ENCODE data around the gene ATP5PD.
"Not testable (repeated sequence)": the region's sequence is repeated elsewhere in the genome, so short reads cannot be mapped to it uniquely, and the experiment has no call there.

ATP5PD gene

DNA sequence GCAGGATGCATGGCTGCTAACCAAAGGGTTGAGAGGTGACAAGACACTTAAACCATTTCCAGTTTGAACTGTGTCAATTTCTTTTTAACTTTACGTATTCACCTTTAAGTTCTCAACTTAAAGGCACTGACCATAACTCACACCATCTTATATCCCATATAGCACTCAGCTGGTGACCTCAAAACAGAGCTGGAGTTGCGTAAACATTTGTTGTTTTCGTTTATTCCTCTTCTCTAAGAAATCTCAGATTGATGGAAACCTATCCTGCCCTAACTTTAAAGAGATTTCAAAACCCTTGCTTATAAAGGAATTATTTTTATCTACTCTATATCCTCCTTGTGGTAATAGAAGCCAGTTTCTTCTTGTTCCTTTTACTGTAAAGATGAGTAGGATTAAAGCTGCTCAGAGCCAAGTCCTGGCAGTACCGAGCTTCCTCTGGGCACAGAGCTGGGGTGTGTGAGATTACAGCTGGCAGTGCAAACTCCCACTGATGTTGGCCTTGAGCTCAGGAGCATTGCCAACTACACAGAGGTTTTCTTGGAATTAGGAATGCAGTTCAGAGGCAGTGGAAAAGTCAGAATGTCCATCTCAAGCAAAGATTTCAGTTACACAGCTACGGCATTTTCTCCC, 1.6 kb upstream of the ATP5PD start:
- DNase-seq = no peak

DNA sequence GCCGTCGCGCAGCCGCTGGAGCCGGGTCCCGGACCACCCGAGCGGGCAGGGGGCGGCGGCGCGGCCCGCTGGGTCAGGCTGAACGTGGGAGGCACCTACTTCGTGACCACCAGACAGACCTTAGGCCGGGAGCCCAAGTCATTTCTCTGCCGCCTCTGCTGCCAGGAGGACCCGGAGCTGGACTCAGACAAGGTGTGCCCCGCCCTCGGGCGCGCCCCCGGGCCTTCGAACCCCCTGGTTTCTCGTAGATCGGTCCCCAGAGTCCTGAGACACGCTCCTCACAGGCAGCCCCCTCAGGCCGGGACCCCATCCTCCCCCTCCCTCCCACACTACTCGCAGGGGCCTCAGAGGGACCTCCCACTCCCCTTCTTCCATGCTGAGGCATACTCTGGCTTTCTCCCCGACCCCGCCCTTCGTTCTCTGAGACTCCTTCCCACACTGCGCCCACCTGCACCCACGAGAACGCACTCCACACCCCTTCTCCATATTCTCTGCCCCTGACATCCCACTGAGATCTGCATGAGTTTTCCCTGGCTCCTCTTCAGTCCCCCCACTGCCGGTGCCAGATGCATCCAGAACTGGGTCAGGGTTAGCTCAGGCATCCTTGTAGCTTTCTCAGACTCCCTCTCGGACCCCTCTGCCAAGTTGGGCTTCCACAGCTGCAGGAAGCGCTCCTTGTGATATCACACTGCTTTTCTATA, 779 bp upstream of the ATP5PD start:
- peak; percentile 22 for DNase-seq

DNA sequence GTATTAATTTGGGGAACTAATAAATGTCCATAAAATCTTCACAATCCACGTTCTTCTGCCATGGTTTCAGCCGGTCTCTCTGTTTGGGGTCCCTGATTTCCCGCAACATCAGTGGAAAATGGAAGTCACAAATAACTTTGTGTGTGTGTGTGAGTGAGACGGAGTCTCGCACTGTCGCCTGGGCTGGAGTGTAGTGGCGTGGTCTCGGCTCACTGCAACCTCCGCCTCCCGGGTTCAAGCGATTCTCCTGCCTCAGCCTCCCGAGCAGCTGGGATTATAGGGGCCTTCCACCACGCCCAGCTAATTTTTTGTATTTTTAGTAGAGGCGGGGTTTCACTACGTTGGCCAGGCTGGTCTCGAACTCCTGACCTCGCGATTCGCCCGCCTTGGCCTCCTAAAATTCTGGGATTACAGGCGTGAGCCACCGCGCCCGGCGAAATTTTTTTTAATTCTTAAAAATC, 793 bp downstream of the ATP5PD start:
- DNase-seq = peak; percentile 64

DNA sequence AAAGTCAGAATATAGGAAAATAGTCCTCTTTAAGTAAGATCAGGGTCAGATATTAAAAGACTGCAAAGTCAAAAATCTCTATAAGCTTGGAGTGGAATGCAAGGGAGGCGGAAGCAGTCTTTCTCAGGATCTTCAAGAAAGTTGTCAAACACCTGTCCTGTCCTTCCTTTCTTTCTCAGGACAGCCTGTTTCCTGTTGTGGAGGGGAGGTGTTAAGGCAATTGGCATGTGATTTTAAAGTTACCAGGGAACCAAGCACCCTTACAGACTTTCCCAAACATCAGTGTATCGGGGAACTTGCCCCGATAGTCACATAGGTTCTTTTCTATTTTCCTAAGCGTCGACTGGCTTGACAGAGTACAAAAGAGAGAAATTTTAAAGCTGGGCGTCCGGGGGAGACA, 2.1 kb downstream of the ATP5PD start:
- no peak for DNase-seq

DNA sequence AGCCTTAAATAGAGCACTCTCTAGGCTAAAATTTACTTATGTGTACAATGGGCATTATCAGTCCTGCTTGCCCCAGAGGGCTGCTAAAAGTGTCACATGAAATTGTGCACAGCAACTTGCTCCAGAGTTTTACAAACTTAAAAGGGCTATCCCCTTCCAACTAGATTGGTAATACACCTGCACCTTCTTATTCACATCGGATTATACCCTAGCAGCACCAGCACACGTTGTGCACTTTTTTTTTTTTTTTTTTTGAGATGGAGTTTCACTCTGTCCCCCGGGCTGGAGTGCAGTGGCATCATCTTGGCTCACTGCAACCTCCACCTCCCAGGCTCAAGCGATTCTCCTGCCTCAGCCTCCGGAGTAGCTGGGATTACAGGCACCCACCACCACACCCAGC, 3.0 kb downstream of the ATP5PD start:
- DNase-seq = not testable (repeated sequence)

DNA sequence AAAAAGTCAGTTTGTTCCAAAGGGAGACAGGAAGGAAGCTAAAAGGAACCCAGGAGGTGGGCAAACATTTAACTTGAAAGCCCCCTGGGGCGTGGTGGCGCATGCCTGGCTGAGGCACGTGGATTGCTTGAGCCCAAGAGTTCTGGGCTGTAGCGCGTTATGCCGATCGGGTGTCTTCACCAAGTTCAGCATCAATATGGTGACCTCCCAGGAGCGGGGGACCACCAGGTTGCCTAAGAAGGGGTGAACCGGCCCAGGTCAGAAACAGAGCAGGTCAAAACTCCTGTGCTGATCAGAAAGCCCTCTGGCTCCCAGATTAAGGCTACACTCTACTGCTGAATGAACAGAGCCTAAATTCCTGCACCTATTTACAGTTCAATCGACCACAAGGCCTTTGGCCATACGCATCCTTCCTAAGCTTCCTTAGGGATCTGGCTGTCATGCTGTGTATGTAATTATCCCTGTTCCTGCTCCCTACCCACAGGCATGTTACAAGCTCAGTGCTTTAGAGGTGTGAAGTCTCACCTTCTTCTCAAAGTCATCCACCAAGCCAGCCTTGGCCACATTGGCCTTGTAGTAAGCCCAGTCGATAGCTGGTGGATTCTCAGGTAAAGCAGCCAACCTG, 5.0 kb downstream of the ATP5PD start:
- DNase-seq = no peak

DNA sequence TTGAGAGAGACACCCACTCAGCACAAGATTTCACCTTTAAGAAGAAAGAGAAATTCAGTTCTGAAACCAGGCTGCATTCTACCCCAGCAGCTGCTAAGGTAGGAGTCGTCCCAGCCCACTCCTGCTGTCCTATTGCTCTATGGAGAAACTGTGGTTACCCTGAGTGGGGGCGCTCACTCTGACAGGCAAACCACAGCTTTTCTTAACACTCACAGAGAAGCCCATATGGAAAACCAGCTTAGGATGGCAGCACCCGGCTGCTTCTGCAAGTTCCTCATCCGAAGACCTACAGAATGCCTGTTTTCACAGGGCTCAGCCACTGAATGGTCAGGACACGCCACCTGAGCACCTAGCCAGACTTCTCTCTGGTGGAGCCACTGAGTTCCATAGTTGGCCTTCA, 7.5 kb downstream of the ATP5PD start:
- no peak for DNase-seq

DNA sequence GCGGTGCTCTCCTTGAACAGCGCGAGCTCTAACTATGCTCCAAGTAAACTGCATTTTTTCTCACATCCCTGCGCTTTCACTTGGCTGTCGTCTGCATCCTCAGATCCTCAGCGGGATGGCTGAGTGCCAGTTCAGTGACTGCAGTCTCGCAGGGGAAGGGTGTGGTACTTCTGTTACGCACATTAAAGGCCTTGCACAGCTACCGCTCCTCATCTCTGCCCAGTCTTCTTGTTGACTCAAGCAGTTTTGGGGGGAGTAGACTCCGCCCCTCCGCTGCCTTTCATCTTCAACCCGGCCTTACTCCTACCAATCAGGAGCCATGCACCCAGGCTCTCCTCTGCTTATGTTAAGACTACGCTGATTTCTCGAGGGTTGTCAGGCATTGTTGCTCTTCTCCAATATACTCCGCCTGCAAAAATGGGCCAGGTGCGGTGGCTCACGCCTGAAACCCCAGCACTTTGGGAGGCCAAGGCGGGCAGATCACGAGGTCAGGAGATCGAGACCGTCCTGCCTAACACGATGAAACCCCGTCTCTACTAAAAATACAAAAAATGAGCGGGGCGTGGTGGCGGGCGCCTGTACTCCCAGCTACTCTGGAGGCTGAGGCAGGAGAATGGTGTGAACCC, 10.0 kb downstream of the ATP5PD start:
- DNase-seq = peak; percentile 74

DNA sequence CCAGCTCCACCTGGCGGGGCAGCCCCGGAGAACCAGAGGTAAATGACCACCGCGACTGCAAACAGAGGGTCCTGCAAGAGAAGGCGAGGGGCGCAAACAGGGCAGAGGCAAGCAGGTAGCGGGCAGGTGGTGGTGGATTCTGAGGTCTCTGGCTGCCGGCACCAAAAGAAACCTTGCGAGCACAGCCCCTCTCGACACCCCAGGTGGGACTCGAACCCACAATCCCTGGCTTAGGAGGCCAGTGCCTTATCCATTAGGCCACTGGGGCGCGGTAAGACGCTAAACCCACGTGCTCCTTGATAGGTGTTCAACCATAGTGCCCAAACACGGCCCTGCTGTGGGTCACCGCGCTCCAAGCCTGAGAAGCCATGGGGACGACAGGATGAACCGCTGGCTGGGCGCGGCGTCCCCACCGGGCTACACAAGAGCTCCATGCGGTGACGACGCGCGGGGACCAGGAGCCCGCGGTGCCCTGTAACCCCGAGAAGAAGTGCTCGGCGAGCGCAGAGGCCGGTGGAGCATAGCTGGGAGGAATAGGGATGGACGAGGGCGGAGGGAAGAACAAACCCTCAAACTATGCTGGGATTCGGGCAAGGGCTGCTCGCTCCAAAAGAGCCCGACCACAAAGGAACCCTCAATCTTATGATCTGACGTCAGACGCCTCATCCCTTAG, 12.4 kb downstream of the ATP5PD start:
- peak; percentile 97 for DNase-seq

DNA sequence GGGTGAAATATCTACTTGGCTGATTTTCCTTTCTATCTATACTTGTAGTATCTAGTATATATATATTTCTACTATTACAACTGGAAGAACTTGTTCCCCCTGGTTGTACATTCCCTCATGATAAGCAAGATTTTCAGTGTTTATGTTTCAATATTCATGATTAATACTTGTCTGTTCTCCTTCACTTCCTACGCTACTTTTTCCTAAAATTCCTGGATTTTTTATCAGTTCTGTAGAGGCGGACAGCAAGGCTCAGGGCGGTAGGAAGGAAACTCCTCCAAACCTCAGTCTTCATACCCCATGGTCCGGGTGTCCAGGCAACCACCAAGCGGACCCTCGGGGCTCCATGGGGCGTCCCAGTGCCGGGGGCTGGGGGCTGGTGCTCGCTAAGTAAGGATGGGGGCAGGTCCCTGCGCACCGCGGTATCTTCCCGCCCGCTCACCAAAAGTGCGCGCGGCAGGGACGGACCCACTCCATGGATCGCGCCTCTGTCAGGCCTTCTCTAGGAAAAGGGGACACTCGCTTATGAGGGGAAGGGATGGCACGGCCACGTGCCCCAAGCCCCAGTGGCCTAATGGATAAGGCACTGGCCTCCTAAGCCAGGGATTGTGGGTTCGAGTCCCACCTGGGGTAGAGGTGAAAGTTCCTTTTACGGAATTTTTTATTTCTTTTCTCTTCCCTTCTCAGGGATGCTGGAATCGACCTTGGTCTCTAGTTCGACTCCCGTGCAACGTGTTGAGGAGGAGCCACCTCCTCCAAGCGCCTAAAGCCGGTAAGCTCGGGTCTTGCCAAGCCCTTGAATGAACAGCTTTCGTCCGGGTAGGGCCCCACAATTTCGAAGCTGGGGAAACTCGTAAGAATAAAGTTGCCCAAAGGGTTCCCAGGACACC, 13.2 kb downstream of the ATP5PD start:
- peak; percentile 96 for DNase-seq

DNA sequence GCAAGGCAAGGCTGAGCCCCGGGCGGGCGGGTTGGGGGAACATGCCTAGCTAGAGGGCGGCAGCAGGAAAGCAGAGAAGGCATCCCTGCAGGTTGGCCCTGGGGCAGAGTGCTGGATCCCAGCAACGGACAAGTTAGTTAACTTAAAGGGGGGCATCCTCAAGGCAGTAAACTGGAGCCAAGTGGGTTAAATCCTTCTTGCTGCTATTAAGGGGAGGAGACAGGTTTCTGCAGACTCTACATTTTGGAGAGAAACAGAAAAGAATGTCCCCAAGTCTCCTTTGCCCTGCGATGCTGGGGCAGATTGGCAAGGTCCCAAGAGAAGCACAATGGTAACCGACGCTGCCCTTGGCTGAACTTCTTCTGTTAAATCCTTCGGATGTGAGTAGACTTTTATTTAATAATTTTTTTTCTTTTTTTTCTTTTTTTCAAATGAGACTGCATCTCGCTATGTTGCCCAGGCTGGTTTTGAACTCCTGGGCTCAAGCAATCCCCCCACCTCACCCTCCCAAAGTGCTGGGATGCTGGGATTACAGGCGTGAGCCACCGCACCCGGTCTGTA, 14.0 kb downstream of the ATP5PD start:
- DNase-seq = no peak

DNA sequence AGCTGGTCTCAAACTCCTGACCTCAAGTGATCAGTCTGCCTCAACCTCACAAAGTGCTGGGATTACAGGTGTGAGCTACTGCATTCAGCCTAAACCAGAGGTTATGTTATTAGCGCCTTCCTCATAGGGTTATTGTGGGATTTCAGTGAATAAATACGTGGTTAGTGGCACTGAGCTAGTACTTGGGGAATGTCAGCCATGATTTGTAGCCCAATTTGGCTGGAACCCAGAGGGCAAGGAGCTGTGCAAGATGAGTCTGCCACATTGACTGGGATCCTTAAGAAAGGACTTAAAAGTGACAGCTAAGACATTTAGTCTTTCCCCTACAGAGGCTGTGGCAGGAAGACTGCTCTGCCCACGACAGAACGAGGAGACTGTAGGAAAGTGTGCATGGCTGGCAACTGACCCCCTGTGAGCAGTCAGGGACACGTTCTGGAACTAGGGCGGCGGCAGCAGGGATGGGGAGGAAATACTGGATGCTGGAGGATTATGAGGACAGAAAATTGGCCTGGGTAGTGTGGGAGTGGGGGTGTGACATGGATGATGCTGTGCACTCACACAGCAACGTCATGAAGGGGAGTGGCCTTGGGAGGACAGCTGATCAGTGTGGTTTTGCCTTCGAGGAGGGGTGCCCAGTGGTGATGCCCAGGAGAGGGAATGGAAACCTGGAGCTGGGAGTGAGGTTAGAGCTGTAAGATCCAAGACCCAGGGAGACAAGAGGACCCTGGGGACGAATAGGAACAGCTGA, 14.6 kb downstream of the ATP5PD start:
- DNase-seq = peak; percentile 59

DNA sequence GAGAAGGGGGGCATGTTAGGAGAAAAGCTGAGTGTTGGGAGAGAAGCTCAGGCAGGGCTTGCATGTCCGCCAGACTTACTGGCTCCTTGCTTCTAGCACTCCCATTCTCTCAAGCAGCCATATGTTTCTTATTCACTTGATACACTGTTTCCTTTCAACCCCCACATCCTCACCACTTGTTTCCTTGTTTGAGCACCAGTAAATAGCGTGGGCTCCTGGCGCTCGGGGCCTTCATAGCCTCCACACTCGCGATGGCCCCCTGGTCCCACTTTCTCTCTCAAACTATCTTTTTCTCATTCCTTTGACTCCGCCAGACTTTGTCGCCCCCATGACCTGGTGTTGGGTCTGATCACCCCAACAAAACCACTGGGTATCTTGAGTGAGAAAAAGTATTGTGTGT, 16.6 kb downstream of the ATP5PD start:
- DNase-seq = no peak

DNA sequence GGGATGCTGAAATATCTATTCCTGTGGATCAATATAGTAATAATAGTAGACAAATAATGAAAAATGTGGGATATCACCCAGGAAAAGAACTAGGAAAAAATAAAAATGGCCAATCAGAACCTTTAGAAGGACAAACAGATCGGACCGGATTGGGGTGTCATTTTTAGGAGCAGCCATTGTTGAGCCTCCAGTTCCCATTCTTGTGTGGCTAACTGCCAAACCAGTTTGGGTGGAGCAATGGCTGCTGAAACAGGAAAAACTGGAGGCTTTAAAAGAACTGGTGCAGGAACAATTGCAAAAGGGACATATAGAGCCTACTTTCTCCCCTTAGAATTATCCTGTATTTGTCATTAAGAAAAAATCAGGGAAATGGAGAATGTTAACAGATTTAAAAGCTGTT, 20.1 kb downstream of the ATP5PD start:
- DNase-seq = not testable (repeated sequence)

DNA sequence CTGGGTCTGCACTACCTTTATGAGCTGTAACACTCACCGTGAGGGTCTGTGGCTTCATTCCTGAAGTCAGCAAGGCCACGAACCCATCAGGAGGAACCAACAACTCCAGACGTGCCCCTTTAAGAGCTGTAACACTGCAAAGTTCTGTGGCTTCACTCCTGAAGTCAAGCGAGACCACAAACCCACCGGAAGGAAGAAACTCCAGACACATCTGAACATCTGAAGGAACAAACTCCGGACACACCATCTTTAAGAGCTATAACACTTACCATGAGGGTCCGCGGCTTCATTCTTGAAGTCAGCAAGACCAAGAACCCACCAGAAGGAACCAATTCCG, 21.4 kb downstream of the ATP5PD start:
- not testable (repeated sequence) for DNase-seq

DNA sequence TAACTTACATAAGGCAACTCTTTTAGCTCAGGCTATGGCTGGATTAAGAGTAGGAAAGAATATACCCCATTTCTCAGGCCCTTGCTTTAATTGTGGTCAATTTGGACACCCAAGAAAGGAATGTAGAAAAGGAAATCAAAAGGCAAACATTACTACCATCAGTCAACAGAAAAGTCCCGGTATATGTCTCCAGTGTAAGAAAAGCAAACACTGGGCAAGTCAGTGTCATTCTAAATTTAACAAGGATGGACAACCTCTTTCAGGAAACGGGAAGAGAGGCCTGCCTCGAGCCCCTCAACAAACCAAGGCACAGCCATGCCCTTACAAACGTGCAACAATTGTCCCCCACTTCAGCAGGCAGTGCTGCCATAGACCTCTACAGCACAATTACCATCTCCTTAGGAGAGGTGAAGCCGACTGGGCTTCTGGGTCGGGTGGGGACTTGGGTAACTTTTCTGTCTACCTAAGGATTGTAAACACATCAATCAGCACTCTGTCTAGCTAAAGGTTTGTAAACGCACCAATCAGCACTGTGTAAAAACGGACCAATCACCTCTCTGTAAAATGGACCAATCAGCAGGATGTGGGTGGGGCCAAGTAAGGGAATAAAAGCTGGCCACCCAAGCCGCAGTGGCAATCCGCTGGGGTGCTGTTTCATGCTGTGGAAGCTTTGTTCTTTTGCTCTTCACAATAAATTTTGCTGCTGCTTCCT, 21.9 kb downstream of the ATP5PD start:
- peak; percentile 39 for DNase-seq

DNA sequence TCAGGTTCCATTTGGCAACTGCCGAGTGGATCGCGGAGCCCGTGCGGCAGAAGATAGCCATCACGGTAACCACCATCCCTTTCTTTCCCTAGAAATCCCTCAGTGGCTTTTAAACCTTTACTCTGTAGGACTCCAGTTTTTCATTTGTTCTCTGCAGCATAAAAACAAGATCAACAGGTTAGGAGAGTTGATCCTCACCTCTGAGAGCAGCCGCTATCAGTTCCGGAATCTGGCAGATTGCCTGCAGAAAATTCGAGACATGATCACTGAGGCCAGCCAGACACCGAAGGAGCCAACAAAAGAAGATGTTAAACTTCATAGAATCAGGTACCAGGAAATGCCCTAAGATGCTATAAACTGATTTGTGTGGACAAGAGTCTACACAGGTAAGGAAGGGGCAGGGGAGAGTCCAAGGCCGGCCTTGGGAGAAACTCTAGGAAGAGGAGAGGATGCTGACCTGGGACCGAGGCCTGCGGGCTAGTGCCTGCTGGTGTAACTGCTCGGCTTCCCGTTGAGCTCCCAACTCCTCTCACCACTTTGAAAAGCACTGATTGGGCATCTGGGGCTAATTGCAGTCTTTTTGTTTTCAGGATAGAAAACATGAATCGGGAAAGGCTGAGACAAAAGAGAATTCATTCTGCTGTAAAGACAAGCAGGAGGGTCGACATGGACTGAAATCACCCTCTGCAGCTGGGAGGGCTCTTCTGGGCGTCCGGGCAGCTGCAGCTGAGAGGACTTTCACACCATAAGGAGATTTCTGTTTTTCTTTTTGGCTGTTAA, 26.2 kb downstream of the ATP5PD start:
- DNase-seq = no peak

DNA sequence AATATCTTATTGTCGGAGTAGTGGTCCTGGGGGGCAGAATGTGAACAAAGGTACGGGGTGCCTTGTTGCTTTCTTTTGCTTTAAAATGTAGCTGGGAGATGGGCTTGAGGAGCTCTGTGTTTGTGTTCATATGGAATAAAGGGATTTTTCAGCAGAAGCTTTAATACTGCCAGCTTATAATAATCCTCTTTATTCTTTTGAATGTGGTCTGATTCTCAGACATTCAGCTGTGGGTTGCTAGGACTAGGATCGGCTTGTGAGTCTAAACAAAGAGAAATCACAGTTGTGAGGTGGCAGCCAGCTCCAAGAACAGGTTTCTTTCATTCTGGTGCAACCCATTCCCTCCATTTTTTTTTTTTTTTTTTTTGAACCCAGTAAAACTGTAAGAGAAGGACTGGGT, 27.1 kb downstream of the ATP5PD start:
- no peak for DNase-seq

DNA sequence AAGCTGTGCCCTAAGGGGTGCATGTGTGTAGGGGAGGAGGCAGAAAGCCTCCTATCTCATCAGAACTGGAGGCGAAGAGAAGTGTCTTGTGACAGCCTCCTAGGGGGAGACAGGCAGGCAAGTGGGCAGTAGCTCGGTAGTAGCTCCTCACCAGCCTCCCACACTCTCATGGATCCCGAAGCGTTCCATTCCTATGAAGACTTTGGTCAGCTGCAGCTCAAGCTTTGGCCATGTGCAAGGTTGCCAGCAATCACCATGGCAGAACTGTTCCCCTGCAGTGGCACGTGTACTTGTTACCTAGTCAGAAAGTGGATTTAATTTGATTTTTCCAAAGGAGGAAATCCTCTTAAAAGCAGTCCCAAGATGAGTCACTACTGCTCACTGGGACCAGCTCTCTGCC, 27.6 kb downstream of the ATP5PD start:
- DNase-seq = no peak

DNA sequence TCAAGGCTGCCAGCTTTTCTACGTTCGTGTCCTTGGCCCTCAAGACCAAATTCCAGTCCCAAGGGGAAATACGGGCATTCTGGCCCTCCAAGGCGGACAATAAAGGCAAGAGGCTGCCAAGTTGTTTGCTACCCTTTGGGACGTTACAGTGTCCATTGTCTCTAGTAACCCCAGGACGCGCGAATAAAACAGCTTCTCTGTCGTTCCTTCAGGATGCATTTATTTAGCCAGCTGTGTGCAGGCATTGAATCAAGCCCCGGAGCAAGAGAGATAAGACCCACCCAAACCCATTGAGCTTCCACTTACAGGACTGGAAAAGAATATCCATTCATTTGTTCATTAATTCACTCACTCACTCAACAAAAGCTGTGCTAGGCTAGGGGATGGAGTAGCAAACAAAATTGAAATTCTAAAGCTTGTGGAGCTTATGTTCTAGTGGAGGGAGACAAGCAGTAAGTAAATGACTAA, 33.6 kb downstream of the ATP5PD start:
- DNase-seq = no peak

Data from activated CD4-positive, alpha-beta T cell treated with anti-CD3 and anti-CD28 coated beads, Interleukin-10, Interleukin-2, amounts not matched to agents 100 ng/mL and 50 ng/mL, durations not matched to agents 16 hours and 8 hours (primary cell).